Fibroblast of lung (primary cell): ENCODE results near the gene NEO1. TPM values are rescaled to one million over a fixed set of nuclear protein-coding genes. Genes with fewer than 3 reads are reported as not detected.

Source experiments
- DNase-seq, 2 donors: peaks; one replicate each; pipeline versions ENCODE4 v3.0.0 to v3.0.0-alpha.2; 2010; ENCODE audit warnings: low read depth in 2 of 2
- H2AFZ ChIP-seq: 2 replicates; pipeline ENCODE4 v1.5.1; 2012; ENCODE audit warnings: low read length, control low read depth, inconsistent platforms
- H3K27ac ChIP-seq: 2 replicates; pipeline ENCODE4 v1.5.1; 2011; ENCODE audit warnings: low read length, control low read depth; ENCODE audit not compliant: insufficient read depth
- H3K27me3 ChIP-seq: 2 replicates; pipeline ENCODE4 v1.5.1; 2011; ENCODE audit warnings: mild to moderate bottlenecking, low read length; ENCODE audit not compliant: control insufficient read depth, insufficient read depth
- H3K36me3 ChIP-seq: 2 replicates; pipeline ENCODE4 v1.5.1; 2011; ENCODE audit warnings: low read length; ENCODE audit not compliant: control insufficient read depth, insufficient read depth
- H3K4me1 ChIP-seq: 2 replicates; pipeline ENCODE4 v1.5.1; 2011; ENCODE audit warnings: low read length; ENCODE audit not compliant: control insufficient read depth, insufficient read depth; ENCODE audit errors: extremely low read depth
- H3K4me2 ChIP-seq: 2 replicates; pipeline ENCODE4 v1.5.1; 2011; ENCODE audit warnings: low read length, control low read depth; ENCODE audit not compliant: insufficient read depth; ENCODE audit errors: extremely low read depth
- H3K4me3 ChIP-seq, 4 experiments: fragments of 200-600 bp in 1 of 4; sonication (generic) in 1 of 4; replicated peaks in 1 of 4; 2 replicates each; pipeline ENCODE4 v1.5.1; 2011 to 2016; ENCODE audit warnings: low read length in 4 of 4, low read depth in 3 of 4, mild to moderate bottlenecking in 3 of 4, control low read depth in 2 of 4, inconsistent platforms in 1 of 4, mixed read lengths in 1 of 4; ENCODE audit not compliant: insufficient read depth in 1 of 4; ENCODE audit errors: control extremely low read depth in 1 of 4
- H3K79me2 ChIP-seq: 2 replicates; pipeline ENCODE4 v1.5.1; 2012; ENCODE audit warnings: mild to moderate bottlenecking, low read length, inconsistent platforms; ENCODE audit not compliant: control insufficient read depth, insufficient read depth
- H3K9ac ChIP-seq: 2 replicates; pipeline ENCODE4 v1.5.1; 2011; ENCODE audit warnings: mild to moderate bottlenecking, low read length, control low read depth; ENCODE audit not compliant: insufficient read depth
- H3K9me3 ChIP-seq: 2 replicates; pipeline ENCODE4 v1.5.1; 2012; ENCODE audit warnings: low read depth, low read length; ENCODE audit not compliant: control insufficient read depth, insufficient read depth
- H4K20me1 ChIP-seq: 2 replicates; pipeline ENCODE4 v1.5.1; 2011; ENCODE audit warnings: low read length; ENCODE audit not compliant: control insufficient read depth, insufficient read depth; ENCODE audit errors: extremely low read depth
- CTCF ChIP-seq, 2 donors: IDR thresholded peaks in 1 of 2; conservative IDR thresholded peaks in 1 of 2; 1 replicate in 1 of 2; 2 replicates in 1 of 2; pipeline ENCODE4 v1.5.1; 2011 to 2012; ENCODE audit warnings: low read length in 2 of 2, control low read depth in 1 of 2, inconsistent platforms in 1 of 2, low read depth in 1 of 2, mild to moderate bottlenecking in 1 of 2
- EZH2 ChIP-seq: IDR thresholded peaks from 2 replicates; pipeline ENCODE4 v1.5.1; 2012; ENCODE audit warnings: low read length, control low read depth, mild to moderate bottlenecking; ENCODE audit errors: missing control alignments
- polyA minus RNA-seq: library from RNA; depleted of rRNA, polyadenylated mRNA; stranded (reverse); fragments of >200 nt; gene quantifications from 2 replicates; pipeline ENCODE4 v1.2.3, GENCODE V29; 2011; ENCODE audit warnings: low replicate concordance
- polyA plus RNA-seq, 2 donors: library from polyadenylated mRNA; depleted of rRNA in 1 of 2; stranded (reverse) in 1 of 2; unstranded in 1 of 2; fragments of >200 nt; gene quantifications; 2 replicates each; pipeline ENCODE4 v1.2.1, GENCODE V29; 2011 to 2012; ENCODE audit warnings: missing spikeins in 1 of 2
- total RNA-seq: library from RNA; depleted of rRNA; stranded (reverse); fragments of >200 nt; gene quantifications from 2 replicates; pipeline ENCODE4 v1.2.1, GENCODE V29; 2014

Gene NEO1
- 19.3 and 31.6 TPM in 2 replicates for total RNA-seq
- 6.2 and 13.5 TPM in 2 replicates for polyA plus RNA-seq
- polyA plus RNA-seq (2012), result 8.4 and 13.6 TPM in 2 replicates
- 12.2 and 41.8 TPM in 2 replicates for polyA minus RNA-seq

DNA sequence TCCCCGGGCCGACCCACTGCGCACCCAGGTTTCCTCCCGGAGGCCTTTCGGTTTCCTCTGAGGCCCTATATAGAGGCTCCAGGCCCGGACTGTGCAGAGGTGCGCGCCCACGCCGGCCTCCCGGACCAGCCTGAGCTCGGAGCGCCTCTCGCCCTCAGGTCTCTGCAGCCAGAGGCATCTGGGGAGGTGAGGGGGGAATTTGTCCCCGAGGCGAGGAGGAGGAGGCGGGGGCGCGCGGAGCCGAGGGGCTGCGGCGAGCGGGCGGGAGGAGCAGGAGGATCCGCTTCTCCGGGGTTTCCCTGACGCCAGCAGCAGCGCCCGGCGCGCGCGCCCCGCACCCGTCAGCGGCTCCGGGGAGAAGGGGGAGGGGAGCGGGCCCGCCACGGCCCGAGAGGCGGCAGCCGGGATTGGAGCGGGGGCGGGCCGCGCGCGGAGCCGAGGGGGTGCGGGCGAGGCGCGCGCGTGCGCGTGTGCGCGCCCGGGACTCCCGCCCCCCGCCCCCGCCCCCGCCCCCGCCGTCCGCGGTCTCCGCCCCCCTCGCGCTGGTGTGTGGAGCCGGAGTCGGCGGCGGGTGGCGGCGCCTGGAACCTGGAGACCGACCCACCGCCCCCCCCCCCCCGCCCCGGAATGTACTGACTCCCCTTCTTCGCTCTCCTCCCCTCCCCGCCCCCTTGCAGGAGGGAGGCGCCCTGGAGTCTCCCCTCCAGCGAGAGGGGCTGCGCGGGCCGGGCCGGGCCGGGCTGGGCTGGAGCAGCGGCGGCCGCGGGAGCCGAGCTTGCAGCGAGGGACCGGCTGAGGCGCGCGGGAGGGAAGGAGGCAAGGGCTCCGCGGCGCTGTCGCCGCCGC, at the start of gene NEO1:
Gene NEO1, plus strand, starts transcription at position 657 of the 846 bp plus-strand sequence. CDS start 213 bp downstream, outside the sequence.
- Histone ChIP-seq H3K9me3 (no peaks in the 10 kb centered on the region), H3K4me3 (peak within 1 kb of the TSS; percentile 65 to 78 (median 73)), H3K27me3 (peaks cover 2% of the 10 kb centered on the region), H3K27ac (no peak within 1 kb of the TSS), H4K20me1 (no peaks in the 10 kb centered on the region), H3K36me3 (no peaks in the 10 kb centered on the region), H3K4me1 (no peaks in the 10 kb centered on the region), H2AFZ (peak within 1 kb of the TSS; percentile 73), H3K79me2 (no peaks in the 10 kb centered on the region), H3K9ac (peak within 1 kb of the TSS; percentile 43), H3K4me2 (peak within 1 kb of the TSS; percentile 88)
- TF ChIP-seq CTCF (conservative IDR thresholded peaks at IDR 0.05 in 1 of 2, IDR thresholded peaks at IDR 0.05 in 1 of 2; ENCODE audit: low read depth in 1 of 2, low read length in 2 of 2), result no peak
- no peak for TF ChIP-seq EZH2
- peak; percentile 74 to 77 for DNase-seq

DNA sequence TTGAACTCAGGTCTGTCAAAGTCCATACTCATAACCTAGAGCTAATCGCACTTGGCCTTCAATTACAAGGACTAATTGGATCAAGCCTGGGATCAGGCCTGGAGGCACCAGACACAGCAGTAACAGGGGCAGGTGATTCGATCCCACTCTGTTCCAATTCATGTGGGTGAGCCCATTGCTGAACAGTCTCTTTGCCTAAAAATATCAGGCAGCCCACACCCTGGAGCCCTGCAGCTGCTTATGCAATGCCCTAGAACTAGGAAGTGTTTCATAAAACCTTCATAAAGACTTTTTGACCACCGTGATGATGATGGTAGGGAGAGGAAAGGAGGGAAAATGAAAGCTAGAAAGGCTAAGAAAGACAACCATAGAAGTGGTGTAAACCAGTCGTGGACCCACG, 47.8 kb upstream of the NEO1 start:
- DNase-seq, result no peak
- Histone ChIP-seq H3K27me3 (no peaks in the 10 kb centered on the region), H3K79me2 (no peaks in the 10 kb centered on the region), H3K4me3 (no peak overlapping the region), H3K9me3 (no peaks in the 10 kb centered on the region), H3K27ac (no peak overlapping the region), H3K9ac (no peak overlapping the region), H2AFZ (no peak overlapping the region), H3K4me1 (no peaks in the 10 kb centered on the region), H3K36me3 (no peaks in the 10 kb centered on the region), H4K20me1 (no peaks in the 10 kb centered on the region), H3K4me2 (no peak overlapping the region)
- TF ChIP-seq EZH2, result no peak
- no peak for TF ChIP-seq CTCF (conservative IDR thresholded peaks at IDR 0.05 in 1 of 2, IDR thresholded peaks at IDR 0.05 in 1 of 2; ENCODE audit: low read depth in 1 of 2, low read length in 2 of 2)

- TF ChIP-seq EZH2 (no peak), CTCF (conservative IDR thresholded peaks at IDR 0.05 in 1 of 2, IDR thresholded peaks at IDR 0.05 in 1 of 2; ENCODE audit: low read depth in 1 of 2, low read length in 2 of 2) (no peak)
These were observed 47.2 kb upstream of the NEO1 start for GRCh38 chr15:73005032-73005431.

More at GRCh38 chr15:73005032-73005431, 47.2 kb upstream of the NEO1 start:
- no peaks in the 10 kb centered on the region for H3K79me2 ChIP-seq
- no peaks in the 10 kb centered on the region for H3K9me3 ChIP-seq
- H3K4me2 ChIP-seq, result no peak overlapping the region
- H3K27me3 ChIP-seq, result no peaks in the 10 kb centered on the region
- no peaks in the 10 kb centered on the region for H3K36me3 ChIP-seq
- H3K4me3 ChIP-seq, result no peak overlapping the region
- no peaks in the 10 kb centered on the region for H4K20me1 ChIP-seq
- no peak overlapping the region for H3K9ac ChIP-seq
- no peak for DNase-seq
- H3K27ac ChIP-seq, result no peak overlapping the region
- H2AFZ ChIP-seq, result no peak overlapping the region
- H3K4me1 ChIP-seq, result no peaks in the 10 kb centered on the region
